ENCODE measurements around the gene ARL8B. TPM values are rescaled to one million over a fixed set of nuclear protein-coding genes. Genes with fewer than 3 reads are reported as not detected.

The ARL8B gene
- total RNA-seq, 1 donor from 2014 or later, result 69.2 TPM

GRCh38 chr3:5221701-5222100 is 99.6 kb downstream of the ARL8B start:
- Histone ChIP-seq H3K4me3 (ENCODE audit: low read depth, low read length) (no peak overlapping the region), H3K36me3 (ENCODE audit: control insufficient read depth, insufficient read depth, low read length) (no peaks in the 10 kb centered on the region), H3K27me3 (ENCODE audit: control insufficient read depth, insufficient read depth, low read length) (no peaks in the 10 kb centered on the region)
- DNase-seq (ENCODE audit: low read depth), result no peak
- no peak for TF ChIP-seq CTCF (IDR thresholded peaks at IDR 0.05; ENCODE audit: insufficient read depth, low read length, poor library complexity, severe bottlenecking)

- Histone ChIP-seq H3K27me3 (ENCODE audit: control insufficient read depth, insufficient read depth, low read length) (no peaks in the 10 kb centered on the region), H3K36me3 (ENCODE audit: control insufficient read depth, insufficient read depth, low read length) (no peaks in the 10 kb centered on the region), H3K4me3 (ENCODE audit: low read depth, low read length) (no peak overlapping the region)
- no peak for DNase-seq (ENCODE audit: low read depth)
- no peak for TF ChIP-seq CTCF (IDR thresholded peaks at IDR 0.05; ENCODE audit: insufficient read depth, low read length, poor library complexity, severe bottlenecking)
These were observed 100.4 kb downstream of the ARL8B start for GRCh38 chr3:5222283-5223005.

- H3K4me3 ChIP-seq (ENCODE audit: low read depth, low read length), result no peak overlapping the region
- no peak for DNase-seq (ENCODE audit: low read depth)
- no peaks in the 10 kb centered on the region for H3K27me3 ChIP-seq (ENCODE audit: control insufficient read depth, insufficient read depth, low read length)
- peak; percentile 51 for TF ChIP-seq CTCF (IDR thresholded peaks at IDR 0.05; ENCODE audit: insufficient read depth, low read length, poor library complexity, severe bottlenecking)
- H3K36me3 ChIP-seq (ENCODE audit: control insufficient read depth, insufficient read depth, low read length), result no peaks in the 10 kb centered on the region
These were observed 104.7 kb downstream of the ARL8B start for GRCh38 chr3:5226783-5227182.

GRCh38 chr3:5227812-5228211 is 105.7 kb downstream of the ARL8B start:
- Histone ChIP-seq H3K4me3 (ENCODE audit: low read depth, low read length) (no peak overlapping the region), H3K36me3 (ENCODE audit: control insufficient read depth, insufficient read depth, low read length) (no peaks in the 10 kb centered on the region), H3K27me3 (ENCODE audit: control insufficient read depth, insufficient read depth, low read length) (no peaks in the 10 kb centered on the region)
- DNase-seq (ENCODE audit: low read depth), result no peak
- no peak for TF ChIP-seq CTCF (IDR thresholded peaks at IDR 0.05; ENCODE audit: insufficient read depth, low read length, poor library complexity, severe bottlenecking)

GRCh38 chr3:5229414-5229813 is 107.3 kb downstream of the ARL8B start:
- TF ChIP-seq CTCF (IDR thresholded peaks at IDR 0.05; ENCODE audit: insufficient read depth, low read length, poor library complexity, severe bottlenecking), result no peak
- H3K4me3 ChIP-seq (ENCODE audit: low read depth, low read length), result no peak overlapping the region
- no peaks in the 10 kb centered on the region for H3K27me3 ChIP-seq (ENCODE audit: control insufficient read depth, insufficient read depth, low read length)
- no peaks in the 10 kb centered on the region for H3K36me3 ChIP-seq (ENCODE audit: control insufficient read depth, insufficient read depth, low read length)
- DNase-seq (ENCODE audit: low read depth), result no peak

Other genes starting within 250 kb of the ARL8B start
- gene BHLHE40, start 142.9 kb upstream of the ARL8B start, total RNA-seq, result 174 and 215 TPM in 2 replicates
- gene EDEM1, start 65.4 kb downstream of the ARL8B start, total RNA-seq, result 56.9 and 61.1 TPM in 2 replicates